ENCODE results near the gene COL4A2.

- TF ChIP-seq POLR2A (IDR thresholded peaks at IDR 0.05) (no peak), CTCF (IDR thresholded peaks at IDR 0.05) (no peak)
These were observed 12.3 kb downstream of the COL4A2 start for GRCh38 chr13:110319397-110319773.
